ENCODE data around the gene SLC25A30.
"Not testable (repeated sequence)": the region's sequence is repeated elsewhere in the genome, so short reads cannot be mapped to it uniquely, and the experiment has no call there.

SLC25A30 gene

GRCh38 chr13:45426056-45426841, 8.1 kb upstream of the SLC25A30 start:
- not testable (repeated sequence) for DNase-seq

- no peak for DNase-seq
These were observed 4.6 kb upstream of the SLC25A30 start for GRCh38 chr13:45422731-45423292.

- no peak for DNase-seq
These were observed 1.8 kb upstream of the SLC25A30 start for GRCh38 chr13:45419945-45420344.

GRCh38 chr13:45419389-45419788, 1.2 kb upstream of the SLC25A30 start:
- not testable (repeated sequence) for DNase-seq

- no peak for DNase-seq
These were observed 1.6 kb downstream of the SLC25A30 start for GRCh38 chr13:45416516-45417128.

GRCh38 chr13:45415112-45415511, 3.1 kb downstream of the SLC25A30 start:
- DNase-seq: no peak

- DNase-seq: no peak
These were observed 4.3 kb downstream of the SLC25A30 start for GRCh38 chr13:45413826-45414307.

- DNase-seq: no peak
These were observed 5.7 kb downstream of the SLC25A30 start for GRCh38 chr13:45412274-45413049.

GRCh38 chr13:45411631-45412030, 6.5 kb downstream of the SLC25A30 start:
- DNase-seq: no peak

GRCh38 chr13:45411221-45411620, 7.0 kb downstream of the SLC25A30 start:
- DNase-seq: no peak

- no peak for DNase-seq
These were observed 7.7 kb downstream of the SLC25A30 start for GRCh38 chr13:45410466-45410865.

GRCh38 chr13:45410001-45410400, 8.2 kb downstream of the SLC25A30 start:
- DNase-seq: no peak

- DNase-seq: no peak
These were observed 11.8 kb downstream of the SLC25A30 start for GRCh38 chr13:45406421-45406820.

GRCh38 chr13:45403081-45403480, 15.1 kb downstream of the SLC25A30 start:
- no peak for DNase-seq

- DNase-seq: no peak
These were observed 15.5 kb downstream of the SLC25A30 start for GRCh38 chr13:45402641-45403040.

- no peak for DNase-seq
These were observed 16.9 kb downstream of the SLC25A30 start for GRCh38 chr13:45401314-45401713.

GRCh38 chr13:45398877-45399276, 19.3 kb downstream of the SLC25A30 start:
- DNase-seq: no peak

- DNase-seq: no peak
These were observed 21.6 kb downstream of the SLC25A30 start for GRCh38 chr13:45396533-45397095.

- peak; percentile 37 for DNase-seq
These were observed 24.1 kb downstream of the SLC25A30 start for GRCh38 chr13:45393941-45394570.

- DNase-seq: no peak
These were observed 25.4 kb downstream of the SLC25A30 start for GRCh38 chr13:45392811-45393210.

GRCh38 chr13:45391926-45392325, 26.2 kb downstream of the SLC25A30 start:
- DNase-seq: no peak

- DNase-seq: not testable (repeated sequence)
These were observed 27.0 kb downstream of the SLC25A30 start for GRCh38 chr13:45391128-45391527.

All from midbrain (tissue), 1 donor.